Activated B cell treated with CpG ODN at 0.5 μM for 24 hours (primary cell): ENCODE measurements around the gene TECPR1. TPM values are rescaled to one million over a fixed set of nuclear protein-coding genes. Genes with fewer than 3 reads are reported as not detected.

Experiments
- ATAC-seq: fragments of 200-7000 bp; cut with Tn5 transposase; one replicate; pipeline ENCODE4 v1.10.0; 2021; ENCODE audit warnings: low read depth, mild to moderate bottlenecking, moderate library complexity
- CTCF ChIA-PET: fragments of 350-600 bp; sonication (Branson Sonifier 250); formaldehyde crosslinking; loops from one replicate; lab custom pipeline; 2021; ENCODE audit warnings: antibody characterized with exemption; lab: Charles Lee
- POLR2A ChIA-PET: fragments of 350-600 bp; sonication (Branson Sonifier 250); formaldehyde crosslinking; loops from one replicate; lab custom pipeline; 2021; ENCODE audit warnings: antibody characterized with exemption; lab: Charles Lee
- DNase-seq: peaks from one replicate; pipeline ENCODE4 v3.0.0; 2022
- H3K27ac Mint-ChIP-seq: one replicate; pipeline ENCODE4 v1.8.0; 2020; ENCODE audit warnings: mixed read lengths
- H3K27me3 Mint-ChIP-seq: one replicate; pipeline ENCODE4 v1.8.0; 2021; ENCODE audit warnings: mixed read lengths
- H3K36me3 Mint-ChIP-seq: one replicate; pipeline ENCODE4 v1.8.0; 2021; ENCODE audit warnings: low read depth, mixed read lengths
- H3K4me1 Mint-ChIP-seq: one replicate; pipeline ENCODE4 v1.8.0; 2021; ENCODE audit warnings: mixed read lengths
- H3K4me3 Mint-ChIP-seq: one replicate; pipeline ENCODE4 v1.8.0; 2020; ENCODE audit warnings: mild to moderate bottlenecking, mixed read lengths
- H3K9me3 Mint-ChIP-seq: one replicate; pipeline ENCODE4 v1.8.0; 2020; ENCODE audit warnings: mixed read lengths
- intact Hi-C: fragments of 100-400 bp; cut with micrococcal nuclease; formaldehyde crosslinking; loops from one replicate; pipeline ENCODE4 v1.15.1; 2024
- total RNA-seq: library from RNA; stranded (reverse); gene quantifications from 2 replicates; pipeline ENCODE4 v1.2.3, GENCODE V29; 2022
- TF ChIP-seq, protein P1 (sequence below): fragments of 200-600 bp; IDR thresholded peaks from one replicate; pipeline ENCODE4 v1.8.0; 2022; ENCODE audit warnings: antibody characterized with exemption, mild to moderate bottlenecking

The TECPR1 gene
- total RNA-seq, 1 donor from 2014 or later: 34.5 TPM

DNA sequence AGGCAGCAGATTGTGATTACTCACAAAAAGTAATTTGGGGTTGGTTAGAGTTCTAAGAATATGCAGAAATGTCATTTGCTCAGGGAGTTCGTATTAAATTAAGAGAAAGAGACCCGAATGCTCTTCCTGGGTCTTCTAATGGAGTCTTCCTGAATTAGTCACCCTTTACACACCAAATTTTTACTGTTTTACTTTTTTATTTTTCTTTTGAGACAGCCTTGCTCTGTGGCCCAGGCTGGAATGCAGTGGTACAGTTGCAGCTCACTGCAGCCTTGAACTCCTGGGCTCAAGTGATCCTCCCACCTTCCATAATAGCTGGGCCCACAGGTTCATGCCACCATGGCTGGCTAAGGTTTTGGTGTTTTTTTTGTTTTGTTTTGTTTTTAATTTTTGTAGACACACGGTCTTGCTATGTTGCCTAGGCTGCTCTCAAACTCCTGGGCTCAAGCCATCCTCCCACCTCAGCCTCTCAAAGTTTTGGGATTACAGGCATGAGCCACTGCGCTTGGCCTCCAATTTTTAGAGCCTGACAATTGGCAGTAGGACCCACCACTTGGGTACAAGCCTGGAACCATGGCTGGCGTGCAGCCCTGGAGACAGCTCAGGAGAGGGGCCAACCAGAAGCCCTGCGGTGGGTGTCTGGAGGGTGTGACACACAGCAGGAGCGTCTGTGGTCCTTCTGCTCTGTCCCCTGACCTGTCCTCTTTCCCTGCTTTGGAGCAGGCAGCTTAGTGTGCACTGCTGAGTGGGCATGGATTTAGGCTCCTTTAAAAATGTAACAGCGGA, 57.2 kb downstream of the TECPR1 start:
- CTCF ChIA-PET: no interaction called here

DNA sequence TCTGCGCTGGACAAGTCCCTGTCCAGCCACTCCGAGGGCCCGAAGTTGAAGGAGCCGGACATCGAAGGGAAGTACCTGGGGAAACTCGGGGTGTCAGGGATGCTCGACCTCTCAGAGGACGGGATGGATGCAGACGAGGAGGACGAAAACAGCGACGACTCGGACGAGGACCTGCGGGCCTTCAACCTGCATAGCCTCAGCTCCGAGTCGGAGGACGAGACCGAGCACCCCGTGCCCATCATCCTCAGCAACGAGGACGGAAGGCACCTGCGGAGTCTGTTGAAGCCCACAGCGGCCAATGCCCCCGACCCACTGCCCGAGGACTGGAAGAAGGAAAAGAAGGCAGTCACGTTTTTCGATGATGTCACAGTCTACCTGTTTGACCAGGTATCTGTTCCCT, 57.8 kb downstream of the TECPR1 start:
- POLR2A ChIA-PET: no interaction called here
- TF ChIP-seq, protein P1, sequence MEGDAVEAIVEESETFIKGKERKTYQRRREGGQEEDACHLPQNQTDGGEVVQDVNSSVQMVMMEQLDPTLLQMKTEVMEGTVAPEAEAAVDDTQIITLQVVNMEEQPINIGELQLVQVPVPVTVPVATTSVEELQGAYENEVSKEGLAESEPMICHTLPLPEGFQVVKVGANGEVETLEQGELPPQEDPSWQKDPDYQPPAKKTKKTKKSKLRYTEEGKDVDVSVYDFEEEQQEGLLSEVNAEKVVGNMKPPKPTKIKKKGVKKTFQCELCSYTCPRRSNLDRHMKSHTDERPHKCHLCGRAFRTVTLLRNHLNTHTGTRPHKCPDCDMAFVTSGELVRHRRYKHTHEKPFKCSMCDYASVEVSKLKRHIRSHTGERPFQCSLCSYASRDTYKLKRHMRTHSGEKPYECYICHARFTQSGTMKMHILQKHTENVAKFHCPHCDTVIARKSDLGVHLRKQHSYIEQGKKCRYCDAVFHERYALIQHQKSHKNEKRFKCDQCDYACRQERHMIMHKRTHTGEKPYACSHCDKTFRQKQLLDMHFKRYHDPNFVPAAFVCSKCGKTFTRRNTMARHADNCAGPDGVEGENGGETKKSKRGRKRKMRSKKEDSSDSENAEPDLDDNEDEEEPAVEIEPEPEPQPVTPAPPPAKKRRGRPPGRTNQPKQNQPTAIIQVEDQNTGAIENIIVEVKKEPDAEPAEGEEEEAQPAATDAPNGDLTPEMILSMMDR: no peak
- intact Hi-C loops: no loop called here
- ATAC-seq: no peak
- H3K27me3 Mint-ChIP-seq: peaks cover 11% of the 10 kb centered on the region
- CTCF ChIA-PET: no interaction called here
- H3K9me3 Mint-ChIP-seq: no peaks in the 10 kb centered on the region
- H3K4me1 Mint-ChIP-seq: peaks cover 3% of the 10 kb centered on the region
- H3K27ac Mint-ChIP-seq: no peak overlapping the region
- no peak overlapping the region for H3K4me3 Mint-ChIP-seq
- H3K36me3 Mint-ChIP-seq: peaks cover 66% of the 10 kb centered on the region
- DNase-seq: no peak

More for the DNA sequence above, 57.2 kb downstream of the TECPR1 start:
- POLR2A ChIA-PET: no interaction called here
- H3K9me3 Mint-ChIP-seq: no peaks in the 10 kb centered on the region
- DNase-seq (no peak), ATAC-seq (no peak)
- H3K4me3 Mint-ChIP-seq: no peak overlapping the region
- peaks cover 11% of the 10 kb centered on the region for H3K27me3 Mint-ChIP-seq
- no peak overlapping the region for H3K27ac Mint-ChIP-seq
- peaks cover 9% of the 10 kb centered on the region for H3K4me1 Mint-ChIP-seq
- TF ChIP-seq, protein P1: no peak
- intact Hi-C loops: no loop called here
- peaks cover 61% of the 10 kb centered on the region for H3K36me3 Mint-ChIP-seq

DNA sequence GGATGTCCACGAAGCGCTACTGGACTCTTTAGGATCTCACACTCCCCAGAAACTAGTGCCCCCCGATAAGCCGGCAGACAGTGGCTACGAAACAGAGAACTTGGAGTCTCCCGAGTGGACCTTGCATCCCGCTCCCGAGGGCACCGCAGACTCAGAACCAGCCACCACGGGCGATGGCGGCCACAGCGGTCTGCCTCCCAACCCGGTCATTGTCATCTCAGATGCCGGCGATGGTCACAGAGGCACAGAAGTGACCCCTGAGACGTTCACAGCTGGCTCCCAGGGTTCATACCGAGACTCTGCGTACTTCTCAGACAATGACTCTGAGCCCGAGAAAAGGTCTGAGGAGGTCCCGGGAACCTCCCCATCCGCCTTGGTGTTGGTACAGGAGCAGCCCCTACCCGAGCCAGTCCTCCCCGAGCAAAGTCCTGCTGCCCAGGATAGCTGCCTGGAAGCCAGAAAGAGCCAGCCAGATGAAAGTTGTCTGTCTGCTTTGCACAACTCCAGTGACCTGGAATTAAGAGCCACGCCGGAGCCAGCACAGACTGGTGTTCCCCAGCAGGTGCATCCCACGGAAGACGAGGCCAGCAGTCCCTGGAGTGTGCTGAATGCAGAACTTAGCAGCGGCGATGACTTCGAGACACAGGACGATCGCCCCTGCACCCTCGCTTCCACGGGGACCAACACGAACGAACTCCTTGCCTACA, 58.4 kb downstream of the TECPR1 start:
- DNase-seq (no peak), ATAC-seq (no peak)
- peaks cover 71% of the 10 kb centered on the region for H3K36me3 Mint-ChIP-seq
- CTCF ChIA-PET: no interaction called here
- no peaks in the 10 kb centered on the region for H3K4me1 Mint-ChIP-seq
- intact Hi-C loops: no loop called here
- TF ChIP-seq, protein P1: no peak
- H3K4me3 Mint-ChIP-seq: no peak overlapping the region
- H3K27ac Mint-ChIP-seq: no peak overlapping the region
- peaks cover 11% of the 10 kb centered on the region for H3K27me3 Mint-ChIP-seq
- H3K9me3 Mint-ChIP-seq: no peaks in the 10 kb centered on the region
- POLR2A ChIA-PET: no interaction called here

DNA sequence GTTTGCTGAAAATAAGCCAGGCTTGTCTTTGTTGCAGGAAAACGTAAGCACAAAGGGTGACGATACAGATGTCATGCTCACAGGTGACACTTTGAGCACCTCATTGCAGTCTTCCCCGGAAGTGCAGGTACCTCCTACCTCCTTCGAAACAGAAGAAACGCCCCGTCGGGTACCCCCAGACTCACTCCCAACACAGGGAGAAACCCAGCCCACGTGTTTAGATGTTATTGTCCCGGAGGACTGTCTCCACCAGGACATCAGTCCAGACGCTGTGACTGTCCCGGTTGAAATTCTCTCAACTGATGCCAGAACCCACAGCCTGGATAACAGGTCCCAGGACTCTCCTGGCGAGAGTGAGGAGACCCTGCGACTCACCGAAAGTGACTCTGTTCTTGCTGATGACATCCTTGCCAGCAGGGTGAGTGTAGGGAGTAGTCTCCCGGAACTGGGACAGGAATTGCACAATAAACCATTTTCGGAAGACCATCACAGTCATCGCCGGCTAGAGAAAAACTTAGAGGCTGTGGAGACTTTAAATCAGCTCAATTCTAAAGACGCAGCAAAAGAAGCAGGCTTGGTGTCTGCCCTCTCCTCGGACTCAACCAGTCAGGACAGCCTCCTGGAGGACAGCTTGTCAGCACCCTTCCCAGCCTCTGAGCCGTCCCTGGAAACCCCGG, 59.1 kb downstream of the TECPR1 start:
- DNase-seq (no peak), ATAC-seq (no peak)
- Mint-ChIP-seq H3K36me3 (peaks cover 71% of the 10 kb centered on the region), H3K9me3 (no peaks in the 10 kb centered on the region), H3K4me3 (no peak overlapping the region), H3K27ac (no peak overlapping the region), H3K27me3 (peaks cover 11% of the 10 kb centered on the region), H3K4me1 (no peaks in the 10 kb centered on the region)
- CTCF ChIA-PET: no interaction called here
- TF ChIP-seq, protein P1: no peak
- intact Hi-C loops: no loop called here
- POLR2A ChIA-PET: no interaction called here
